Activated CD4-positive, alpha-beta T cell treated with anti-CD3 and anti-CD28 coated beads for 24 hours (primary cell): Measurements from ENCODE around the gene BBX.

Experiments used
- DNase-seq, 2 donors: peaks; one replicate each; pipeline ENCODE4 v3.0.0-alpha.2; 2020; ENCODE audit warnings: low read depth in 2 of 2

The BBX gene

DNA sequence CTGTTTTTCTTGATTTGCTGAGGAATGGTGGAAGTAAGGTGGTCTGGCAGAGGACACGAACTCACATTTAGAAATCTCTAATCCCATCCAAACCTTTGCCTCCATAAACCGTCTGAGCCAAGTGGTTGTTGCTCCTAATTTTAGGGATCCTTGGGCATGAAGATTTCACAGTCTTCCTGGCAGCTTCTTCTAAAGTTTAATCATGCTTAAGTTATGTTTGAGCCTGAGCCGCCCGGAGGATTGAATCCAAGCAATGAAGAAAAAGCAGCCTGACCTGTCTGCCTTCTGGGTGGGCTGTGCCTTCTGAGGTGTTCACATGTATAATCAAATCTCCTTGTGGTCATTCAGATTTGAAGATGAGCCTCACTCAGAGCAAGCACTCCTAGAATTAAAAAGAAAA lies 319.1 kb downstream of the BBX start:
- no peak for DNase-seq

- DNase-seq = no peak
Observed at GRCh38 chr3:107842940-107843339, 320.2 kb downstream of the BBX start.

GRCh38 chr3:107845380-107846278 lies 322.9 kb downstream of the BBX start:
- DNase-seq = no peak

DNA sequence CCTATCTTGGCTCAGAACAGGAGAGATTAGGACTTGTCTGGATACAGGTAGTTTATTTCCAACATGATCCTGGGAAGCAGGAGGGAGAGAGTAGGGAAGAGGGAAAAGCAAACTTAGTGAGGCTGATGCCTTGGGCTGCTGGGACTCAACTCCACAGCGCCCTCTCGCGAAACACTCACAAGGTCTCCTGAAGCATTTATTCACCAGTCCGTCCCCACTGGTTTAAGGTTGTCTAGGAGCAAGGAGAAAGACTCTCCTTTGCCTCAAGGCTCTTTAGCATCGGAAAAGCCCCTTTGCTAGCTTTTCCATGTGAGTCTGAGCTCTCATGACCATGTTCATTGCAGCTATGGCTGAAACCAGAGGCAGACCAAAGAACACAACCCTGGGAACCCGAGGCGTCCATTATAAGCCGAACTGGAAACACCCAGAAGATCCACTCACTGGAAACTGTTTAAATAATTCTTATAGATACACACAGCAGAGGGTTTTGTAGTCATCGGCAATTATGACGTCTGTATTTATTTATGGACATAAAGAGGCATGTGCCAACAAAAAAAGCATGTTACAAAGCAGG lies 323.6 kb downstream of the BBX start:
- DNase-seq = peak in 1 of 2 donors; percentile 30

DNA sequence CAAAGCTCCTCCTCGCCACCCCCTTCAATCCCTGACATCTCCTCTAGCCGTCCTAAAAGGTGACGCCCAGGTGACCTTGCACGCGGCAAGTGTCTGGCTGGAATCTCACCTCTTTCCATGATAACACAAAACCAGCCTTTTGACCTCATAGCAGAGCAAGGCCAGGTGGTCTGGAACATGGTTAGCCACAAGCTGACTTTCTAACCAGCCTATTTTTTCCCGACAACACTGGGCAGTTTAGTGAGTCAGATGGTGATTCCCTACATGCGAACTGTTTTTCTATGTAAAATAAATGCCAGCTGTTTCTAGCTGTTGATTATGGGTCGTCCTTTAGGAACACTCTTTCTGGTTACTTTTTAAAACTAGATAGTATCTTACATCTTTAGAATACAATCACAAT lies 325.0 kb downstream of the BBX start:
- no peak for DNase-seq

DNA sequence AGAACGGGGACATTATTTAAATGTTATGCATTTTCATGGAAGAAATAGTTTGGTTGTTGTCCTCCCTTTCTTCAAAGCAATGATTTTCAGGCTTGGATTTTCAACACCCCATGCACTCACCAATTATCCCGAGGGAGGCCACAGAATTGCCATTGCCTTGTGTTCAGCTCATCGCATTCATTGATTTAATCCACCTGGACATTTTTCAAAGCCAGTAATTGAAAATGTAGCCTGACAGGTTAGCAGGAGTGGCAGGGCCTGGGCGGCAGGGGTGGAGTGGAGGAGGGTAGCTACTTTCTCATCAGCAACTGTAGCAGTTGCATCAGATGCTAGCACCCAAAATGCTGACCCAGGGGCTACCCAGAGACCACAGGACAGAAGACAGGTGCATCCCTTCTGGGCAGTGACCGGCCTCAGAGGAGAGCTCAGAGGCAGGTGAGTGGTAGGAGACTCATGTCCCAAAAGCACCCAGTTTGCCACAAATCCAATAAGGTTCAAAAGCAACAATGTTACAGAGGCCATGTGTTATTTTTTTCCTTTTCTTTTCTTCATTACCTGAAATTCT lies 325.7 kb downstream of the BBX start:
- DNase-seq = no peak

DNA sequence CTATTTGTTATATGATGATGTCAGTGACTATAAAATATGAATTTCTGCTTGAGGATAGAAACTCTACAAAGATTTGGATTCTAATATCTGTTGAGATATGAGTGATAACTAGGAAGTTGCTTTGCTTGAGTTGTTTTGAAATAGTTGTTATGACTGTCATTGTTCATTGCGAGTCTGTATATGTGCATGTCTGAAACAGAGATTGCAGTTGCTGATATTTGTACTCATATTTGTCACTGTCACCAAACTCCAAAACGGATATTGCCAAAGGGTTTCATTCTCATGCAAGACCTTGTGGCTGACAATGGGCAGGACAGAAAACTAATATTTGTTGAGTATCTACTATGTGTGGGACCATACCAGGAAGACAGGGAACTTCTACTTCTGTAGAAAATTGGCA lies 327.9 kb downstream of the BBX start:
- no peak for DNase-seq

DNA sequence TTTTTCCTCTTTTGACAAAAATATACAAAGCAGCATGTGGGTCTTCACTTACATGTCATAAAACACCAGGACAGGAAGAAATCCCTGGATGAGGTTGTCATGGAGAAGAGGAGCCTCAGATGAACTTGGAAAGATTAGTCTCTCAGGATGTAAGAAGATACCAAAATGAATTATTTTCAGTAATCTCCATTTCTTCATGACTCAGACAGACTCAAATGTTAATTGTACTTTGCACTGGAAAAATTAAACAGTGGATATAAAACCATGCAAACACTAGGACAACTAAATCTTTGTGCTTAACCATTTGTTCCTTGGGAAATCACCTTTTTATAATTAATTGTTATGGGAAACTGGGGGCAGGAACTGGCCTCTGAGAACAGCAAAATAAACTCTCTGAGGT lies 331.1 kb downstream of the BBX start:
- no peak for DNase-seq

DNA sequence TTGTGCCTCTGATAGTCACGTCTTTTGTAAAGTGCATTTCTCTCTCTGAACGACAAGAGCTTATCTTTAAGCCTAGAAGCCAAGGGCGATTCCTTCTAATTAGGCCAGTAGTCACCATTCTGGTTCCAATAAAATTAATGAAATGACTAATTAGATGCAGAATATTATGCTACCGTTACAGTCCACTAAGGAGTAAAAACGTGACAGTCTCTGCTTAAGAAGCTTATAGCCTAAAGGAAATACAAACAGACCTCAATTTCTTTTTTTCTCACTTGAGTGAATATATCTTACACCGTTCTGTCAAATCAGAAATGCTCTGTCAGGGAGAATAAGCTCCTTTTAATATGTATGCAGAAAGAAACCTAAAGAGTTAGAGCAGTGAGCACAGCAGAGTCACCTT lies 332.0 kb downstream of the BBX start:
- DNase-seq = no peak

DNA sequence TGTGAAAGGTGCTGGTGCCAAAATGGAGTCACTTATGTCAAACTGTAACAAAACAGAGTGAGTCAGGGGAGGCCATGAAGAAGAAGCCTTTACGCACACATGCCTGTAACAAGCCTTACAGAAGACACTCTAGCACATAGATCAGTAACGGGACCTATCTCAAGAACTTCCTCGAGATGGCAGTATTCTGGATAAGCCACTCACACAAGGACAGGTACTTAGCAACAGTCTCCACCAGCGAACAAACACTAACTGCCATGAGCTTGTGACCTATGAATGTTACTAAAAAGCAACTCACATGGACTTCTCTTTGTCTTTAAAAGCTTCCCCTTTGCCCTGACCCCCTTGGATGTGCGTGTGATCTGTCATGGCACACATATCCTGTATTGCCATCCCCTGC lies 332.9 kb downstream of the BBX start:
- no peak for DNase-seq

GRCh38 chr3:107857854-107858253 lies 335.1 kb downstream of the BBX start:
- DNase-seq = no peak

DNA sequence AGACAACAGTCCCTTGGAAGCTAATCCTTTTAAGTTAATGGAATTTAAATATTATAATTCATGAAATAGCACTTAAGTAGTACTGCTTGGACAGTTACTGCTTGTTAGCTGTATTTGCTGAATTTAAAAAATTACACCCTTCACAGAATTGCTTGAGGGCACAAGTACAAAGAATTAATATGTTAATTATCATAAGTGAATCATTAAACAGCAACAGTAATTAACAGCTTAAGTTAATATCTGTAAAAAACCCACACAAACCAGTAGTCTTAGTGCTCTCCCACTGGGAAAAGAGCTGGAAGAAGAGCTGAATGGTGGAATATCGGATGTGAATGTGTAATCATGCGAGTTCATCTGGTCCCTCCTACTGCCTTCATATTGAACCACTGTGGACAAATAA lies 336.1 kb downstream of the BBX start:
- no peak for DNase-seq
